Amygdala (tissue), 56 donors: ENCODE results near the gene TSGA10.
"Not testable (repeated sequence)": the region's sequence is repeated elsewhere in the genome, so short reads cannot be mapped to it uniquely, and the experiment has no call there.

Source experiments
- DNase-seq, 56 donors: peaks; one replicate each; lab custom pipeline; 2025; lab: John Stamatoyannopoulos, UW

TSGA10 gene

DNA sequence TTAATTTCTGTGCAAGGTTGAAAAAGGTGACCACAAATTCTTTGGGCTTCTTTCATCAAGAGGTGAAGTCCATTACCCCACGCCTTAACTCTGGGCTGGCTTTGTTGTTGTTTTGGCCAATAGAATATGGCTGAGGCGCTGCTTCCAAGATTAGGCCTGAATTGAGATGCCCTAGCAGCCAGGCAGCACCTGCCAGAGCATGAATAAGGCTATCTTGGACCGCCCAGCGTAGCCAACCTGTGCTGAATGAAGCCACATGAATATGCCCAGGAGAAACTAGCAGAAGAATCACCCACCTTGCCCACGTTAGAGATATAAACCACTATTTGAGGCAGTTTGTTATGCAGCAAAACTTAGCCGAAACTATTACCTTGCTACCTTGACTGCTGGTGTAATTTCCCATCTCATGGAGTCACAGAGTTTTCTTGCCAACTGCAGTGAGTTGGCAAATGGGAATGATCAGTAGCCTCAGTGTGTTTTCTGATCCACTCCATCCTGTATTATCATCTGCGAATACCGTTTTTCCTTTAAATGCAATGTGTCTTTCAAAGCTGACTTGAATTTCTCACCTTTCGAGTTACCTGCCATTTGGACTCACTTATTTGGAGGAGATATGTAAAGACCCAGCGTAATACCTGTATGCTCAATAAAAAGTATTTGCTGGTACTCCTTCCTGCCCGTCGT lies 679 bp downstream of the TSGA10 start:
- DNase-seq, result no peak

DNA sequence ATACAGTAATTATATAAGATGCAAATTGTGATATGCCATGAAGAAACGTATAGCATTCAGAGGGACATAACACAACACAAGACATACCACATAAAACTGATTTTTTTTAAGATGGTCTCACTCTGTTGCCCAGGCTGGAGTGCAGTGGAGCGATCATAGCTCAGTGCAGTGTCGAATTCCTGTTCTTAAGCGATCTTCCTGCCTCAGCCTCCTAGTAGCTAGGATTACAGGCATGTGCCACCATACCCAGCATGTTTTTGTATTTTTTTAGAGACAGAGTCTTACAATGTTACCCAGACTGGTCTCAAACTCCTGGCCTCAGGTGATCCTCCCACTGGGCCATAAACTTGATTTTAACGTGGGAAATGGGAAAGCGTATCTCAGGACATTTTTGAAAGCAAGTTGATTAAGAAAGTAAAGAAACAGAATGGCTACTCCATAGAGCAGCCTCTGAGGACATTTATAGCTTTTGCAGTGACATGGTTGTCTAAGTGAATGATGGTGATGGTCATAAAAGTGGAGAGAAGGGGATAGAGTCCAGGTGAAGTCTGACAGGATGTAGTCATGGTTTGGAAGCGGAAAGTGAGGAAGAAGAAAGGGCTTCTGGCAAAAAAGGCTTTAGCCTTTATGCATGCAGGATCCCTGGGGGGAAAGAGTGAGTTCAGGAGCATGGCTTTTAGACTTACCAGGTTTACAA lies 2.4 kb downstream of the TSGA10 start:
- no peak for DNase-seq

DNA sequence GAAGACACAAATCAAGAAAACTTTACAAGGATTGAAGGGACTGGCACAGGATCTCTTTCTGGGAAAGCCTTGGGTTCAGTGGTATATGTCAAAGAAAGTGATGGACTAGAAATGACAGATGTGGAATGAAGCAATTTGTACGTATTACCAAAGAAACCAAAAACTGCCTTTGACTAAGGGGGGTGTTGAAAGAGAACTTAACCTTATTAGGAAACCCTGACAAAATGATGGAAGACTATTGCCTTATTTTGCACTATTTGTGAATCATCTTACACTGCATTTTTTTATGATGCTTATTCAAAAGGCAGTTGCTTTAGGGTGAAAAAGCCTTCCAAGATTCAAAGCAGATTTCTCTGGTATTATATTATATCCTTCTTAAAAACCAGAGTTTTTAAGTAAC lies 4.0 kb downstream of the TSGA10 start:
- no peak for DNase-seq

DNA sequence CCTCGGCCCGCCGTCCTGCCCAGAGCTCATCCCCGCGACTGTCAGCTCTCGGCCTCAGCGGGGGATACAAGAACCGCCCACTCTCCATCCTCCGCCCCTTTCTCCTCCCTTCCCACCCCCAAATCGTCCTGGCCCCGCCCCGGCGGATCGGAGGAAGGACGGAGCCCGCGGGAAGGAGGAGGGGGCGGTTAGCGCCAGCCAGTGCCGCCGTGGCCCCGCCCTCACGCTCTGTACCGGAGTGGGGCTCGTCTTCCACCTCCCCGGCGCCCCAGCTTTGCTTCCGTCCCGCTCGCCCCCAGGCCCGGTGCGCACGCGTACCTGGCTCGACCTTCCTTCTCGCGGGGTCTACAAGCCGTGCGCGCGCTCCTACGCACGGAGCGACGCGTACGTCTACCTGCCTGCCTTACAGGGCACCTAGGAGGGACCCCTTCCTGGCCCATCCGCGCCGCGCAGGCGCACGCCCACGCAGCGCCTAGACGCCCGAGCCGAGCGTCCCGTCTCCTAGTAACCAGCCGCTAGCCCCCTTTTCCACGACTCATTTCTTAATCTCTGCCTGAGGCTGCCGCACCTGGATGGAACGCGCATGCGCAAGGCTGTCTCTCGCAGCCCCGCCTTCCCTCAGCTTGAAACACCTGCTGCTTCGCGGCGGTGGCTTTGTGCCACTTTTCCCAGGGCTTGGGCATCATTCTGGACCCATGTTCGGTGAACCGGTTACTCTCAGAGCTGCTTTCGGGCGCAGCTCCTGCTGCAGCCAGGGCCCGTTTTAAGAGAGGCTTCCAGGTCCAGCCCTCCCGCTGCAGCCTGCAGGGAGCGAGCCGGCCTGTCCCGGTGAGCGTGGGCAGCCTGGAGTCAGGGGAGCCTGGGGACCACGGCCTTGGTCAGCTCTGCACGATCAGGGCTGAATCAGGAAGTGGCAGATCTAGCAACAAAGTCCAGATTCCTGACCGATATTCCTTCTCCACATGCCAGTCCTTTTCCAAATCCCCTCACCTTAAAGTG lies 13.3 kb downstream of the TSGA10 start, which contains the start of gene C2orf15:
C2orf15 (plus strand) TSS at position 598 of the 999 bp plus-strand sequence. CDS start 8,852 bp downstream, outside the sequence.
- DNase-seq, result peak; percentile 36 to 95 (median 89)

DNA sequence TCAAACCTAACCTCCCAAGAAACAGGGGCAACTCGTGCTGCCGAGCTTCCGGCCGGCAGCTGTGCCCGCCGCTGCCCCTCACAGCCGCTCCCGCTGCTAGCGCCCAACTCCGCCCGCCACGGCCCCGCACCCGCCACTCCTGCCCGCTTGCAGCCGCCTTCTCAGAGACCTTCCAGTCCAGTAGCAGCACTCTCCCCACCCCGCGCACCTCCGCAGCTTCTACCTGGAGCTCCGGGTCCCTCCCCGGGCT lies 14.0 kb downstream of the TSGA10 start:
- no peak for DNase-seq

DNA sequence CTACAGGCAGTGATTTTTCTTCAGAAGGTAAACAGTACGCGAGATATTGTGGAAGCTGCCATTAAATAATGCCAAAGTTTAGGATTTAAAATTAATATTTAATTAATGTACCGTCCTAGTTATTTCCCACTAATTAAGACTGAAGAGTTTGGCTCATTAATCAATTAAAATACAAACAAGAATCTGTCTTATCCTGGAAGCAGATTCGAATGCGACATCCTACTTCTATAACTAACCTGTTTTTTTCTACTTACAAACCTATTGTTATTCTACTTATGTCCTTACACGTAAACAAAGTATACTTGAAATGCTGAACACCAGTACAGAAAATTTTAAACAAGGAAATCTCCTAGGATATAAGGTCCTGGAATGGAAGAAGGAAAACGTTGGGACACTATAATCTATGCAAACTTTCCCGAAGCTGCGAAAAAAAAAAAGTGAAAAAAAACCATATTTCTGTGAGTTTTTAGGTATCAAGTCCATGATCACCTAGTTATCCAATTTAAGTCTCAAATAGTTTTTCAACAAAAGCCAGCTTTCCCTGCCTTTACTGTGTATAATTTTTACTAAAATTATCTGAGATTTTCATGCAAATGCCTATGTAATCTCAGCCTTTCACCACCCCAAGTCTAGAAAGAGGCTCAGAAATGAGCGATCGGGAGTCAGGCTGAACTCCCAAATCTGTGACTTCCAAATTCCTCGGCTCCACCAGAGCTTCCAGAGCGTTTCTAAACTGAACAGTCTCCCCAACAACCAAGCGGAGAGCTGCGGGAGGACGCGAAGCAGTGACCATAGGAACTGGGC lies 14.5 kb downstream of the TSGA10 start:
- peak in 1 of 56 donors; percentile 28 for DNase-seq

DNA sequence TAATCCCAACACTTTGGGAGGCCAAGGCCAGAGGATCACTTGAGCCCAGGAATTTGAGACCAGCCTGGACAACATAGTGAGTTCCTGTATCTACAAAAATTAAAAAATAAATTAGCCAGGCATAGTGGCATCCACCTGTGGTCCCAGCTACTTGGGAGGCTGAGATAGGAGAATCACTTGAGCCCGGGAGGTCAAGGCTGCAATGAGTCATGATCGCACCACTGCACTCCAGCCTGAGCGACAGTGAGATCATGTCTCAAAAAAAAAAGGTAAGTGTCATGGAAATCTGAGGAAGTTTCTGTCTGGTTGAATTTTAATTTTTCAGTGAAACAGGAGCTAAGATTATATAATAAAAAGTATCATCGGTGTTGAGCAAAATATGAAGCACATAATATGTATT lies 15.7 kb downstream of the TSGA10 start:
- DNase-seq, result no peak

DNA sequence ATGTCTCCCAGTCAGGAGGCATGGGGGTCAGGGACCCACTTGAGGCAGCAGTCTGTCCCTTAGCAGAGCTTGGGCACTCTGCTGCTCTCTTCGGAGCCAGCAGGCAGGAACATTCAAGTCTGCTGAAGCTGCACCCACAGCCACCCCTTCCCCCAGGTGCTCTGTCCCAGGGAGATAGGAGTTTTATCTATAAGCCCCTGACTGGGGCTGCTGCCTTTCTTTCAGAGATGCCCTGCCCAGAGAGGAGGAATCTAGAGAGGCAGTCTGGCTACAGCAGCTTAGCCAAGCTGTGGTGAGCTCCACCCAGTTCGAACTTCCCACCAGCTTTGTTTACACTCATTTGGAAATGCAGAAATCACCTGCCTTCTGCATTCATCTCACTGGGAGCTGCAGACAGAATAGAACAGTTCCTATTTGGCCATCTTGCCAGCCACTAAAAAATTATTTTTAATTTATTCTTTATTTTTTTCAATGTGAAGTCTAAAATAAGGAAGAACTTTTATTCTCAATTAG lies 19.6 kb downstream of the TSGA10 start:
- not testable (repeated sequence) for DNase-seq

DNA sequence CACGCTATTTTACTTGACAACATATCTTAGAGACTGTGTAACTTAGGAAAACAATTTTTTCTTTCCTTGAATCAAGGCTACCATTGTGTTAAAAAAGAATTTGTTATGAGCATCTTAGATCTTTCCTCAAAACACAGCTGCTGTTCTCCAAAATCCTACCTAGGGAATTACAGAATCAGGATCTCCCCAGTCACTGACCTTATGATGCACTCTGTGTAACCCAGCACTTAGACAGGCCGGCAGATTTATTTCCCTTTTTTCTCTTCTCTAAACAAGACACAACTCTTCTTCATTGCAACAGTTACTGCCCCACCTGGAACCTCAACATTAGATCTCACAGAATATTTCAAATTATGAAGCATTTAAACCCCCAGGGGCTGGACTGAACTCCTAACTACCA lies 26.8 kb downstream of the TSGA10 start:
- no peak for DNase-seq

DNA sequence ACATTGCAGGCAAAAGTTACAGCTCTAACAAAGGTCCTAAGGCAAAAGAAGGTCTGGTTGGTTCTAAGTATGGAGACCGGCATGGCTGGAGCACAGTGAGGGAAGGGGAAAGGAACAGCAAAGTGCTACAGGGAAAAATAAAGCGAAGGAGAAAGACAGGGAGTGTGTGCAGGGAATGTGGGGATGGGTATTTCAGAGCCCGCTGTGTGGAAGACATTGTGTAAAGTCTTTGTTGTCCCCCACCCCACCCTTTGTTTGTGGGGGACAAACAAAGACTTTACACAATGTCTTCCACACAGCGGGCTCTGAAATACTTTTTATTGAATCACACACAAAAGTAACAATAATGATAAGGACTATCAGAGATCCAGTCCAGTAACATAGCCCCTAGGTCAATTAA lies 42.1 kb downstream of the TSGA10 start:
- peak in 9 of 56 donors; percentile 5 to 27 (median 10) for DNase-seq

DNA sequence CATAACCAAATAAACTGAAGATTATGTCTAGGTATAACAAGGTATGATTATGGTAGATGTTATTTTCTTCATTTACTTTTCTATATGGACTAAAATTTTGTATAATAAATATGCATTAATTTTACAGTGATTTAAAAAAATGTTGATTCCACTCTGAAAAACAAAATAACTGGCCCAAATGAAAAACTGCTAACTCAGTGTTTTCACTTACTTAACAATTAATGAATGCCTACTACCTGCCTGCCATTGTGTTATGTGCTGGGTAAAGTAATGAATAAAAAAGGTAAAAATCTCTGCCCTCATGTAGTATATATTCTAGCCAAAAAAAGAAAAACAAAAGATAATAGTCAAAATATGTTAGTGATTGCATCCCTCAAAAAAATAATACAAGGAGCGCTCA lies 42.8 kb downstream of the TSGA10 start:
- no peak for DNase-seq

DNA sequence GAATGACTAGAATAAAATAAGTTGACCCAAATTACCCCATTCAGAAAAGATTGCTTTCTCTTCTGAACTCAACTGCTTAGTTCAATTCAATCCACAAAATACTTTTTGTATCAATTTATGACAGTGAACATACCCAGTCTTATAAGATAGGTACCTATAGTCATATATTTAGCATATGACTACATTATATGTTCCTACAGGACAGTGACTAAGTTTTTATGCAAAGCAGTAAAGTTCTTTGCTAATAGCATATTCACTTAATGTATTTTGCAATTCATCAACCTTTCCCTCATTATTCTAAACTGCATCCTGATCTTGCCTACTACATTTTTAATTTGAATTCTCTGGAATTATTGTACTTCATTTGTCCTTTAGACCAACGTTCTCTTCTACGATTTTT lies 43.5 kb downstream of the TSGA10 start:
- DNase-seq, result no peak

DNA sequence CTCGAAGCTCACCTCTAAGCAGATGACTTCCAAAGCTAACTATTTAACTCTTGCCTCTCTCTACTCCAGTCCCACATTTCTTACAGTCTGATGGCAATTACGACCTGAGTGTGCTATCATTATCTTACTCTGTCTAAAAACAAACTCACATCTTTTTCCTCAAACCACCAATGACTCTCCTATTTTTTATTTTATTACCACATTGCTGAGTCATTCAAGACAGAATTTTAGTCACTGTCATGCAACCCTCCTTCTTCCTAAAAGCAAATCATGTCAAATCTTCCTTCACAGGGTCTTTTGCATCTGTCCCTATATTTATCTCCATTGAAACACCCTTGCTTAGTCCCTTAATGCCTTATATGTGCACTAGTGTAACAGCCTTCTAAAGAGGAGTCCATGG lies 47.8 kb downstream of the TSGA10 start:
- no peak for DNase-seq

DNA sequence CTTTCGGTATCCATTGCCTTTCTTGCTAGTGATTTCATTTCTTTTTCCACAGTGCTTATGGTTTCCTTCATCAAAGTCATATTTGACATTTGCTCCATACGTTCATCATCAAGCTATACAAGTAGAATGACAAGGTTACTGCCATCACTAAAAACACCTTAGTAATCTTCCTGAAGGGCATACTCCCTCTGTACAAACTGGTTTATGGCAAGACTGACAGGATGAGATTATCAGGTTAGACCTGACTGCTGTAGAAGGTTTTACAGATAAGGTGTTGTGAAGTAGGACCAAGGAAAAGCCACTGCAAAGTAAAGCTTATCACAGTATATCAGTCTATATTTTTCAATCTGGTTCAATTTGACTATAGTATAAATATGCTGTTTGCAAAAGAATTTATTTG lies 50.7 kb downstream of the TSGA10 start:
- DNase-seq, result no peak

DNA sequence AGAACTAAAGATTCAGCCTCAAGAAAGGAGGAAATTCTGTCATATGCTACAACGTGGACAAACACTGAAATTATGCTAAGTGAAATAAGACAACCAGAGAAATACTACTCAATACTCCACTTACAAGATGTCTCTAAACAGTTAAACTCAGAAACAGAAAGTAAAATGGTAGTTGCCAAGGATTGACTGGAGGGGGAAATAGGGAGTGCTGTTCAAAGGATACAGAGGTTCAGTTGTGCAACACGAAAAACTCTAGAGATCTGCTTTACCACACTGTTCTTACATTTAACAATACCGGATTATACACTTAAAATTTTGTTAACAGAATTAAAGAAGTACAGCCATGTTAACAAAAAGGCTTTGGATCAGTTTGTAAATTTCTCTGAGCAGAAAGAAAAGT lies 53.0 kb downstream of the TSGA10 start:
- DNase-seq, result no peak

DNA sequence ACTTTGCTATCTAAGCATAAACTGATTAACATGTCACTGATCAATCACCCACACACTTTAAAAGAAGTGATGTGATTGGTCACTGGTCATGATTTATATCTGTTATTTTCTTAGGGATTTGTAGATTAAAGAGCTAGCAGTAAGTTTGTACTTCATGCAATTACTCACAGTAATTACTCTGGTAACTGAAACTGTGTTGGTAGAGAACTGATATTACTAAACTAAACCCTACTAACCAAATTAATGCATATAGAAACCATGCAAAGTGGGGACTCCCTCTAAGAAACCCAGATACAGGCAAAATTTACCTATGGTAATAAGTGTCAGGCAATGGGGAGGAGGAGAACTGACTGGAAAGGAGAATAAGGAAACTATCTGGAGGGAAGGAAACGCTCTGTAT lies 58.0 kb downstream of the TSGA10 start:
- DNase-seq, result no peak

DNA sequence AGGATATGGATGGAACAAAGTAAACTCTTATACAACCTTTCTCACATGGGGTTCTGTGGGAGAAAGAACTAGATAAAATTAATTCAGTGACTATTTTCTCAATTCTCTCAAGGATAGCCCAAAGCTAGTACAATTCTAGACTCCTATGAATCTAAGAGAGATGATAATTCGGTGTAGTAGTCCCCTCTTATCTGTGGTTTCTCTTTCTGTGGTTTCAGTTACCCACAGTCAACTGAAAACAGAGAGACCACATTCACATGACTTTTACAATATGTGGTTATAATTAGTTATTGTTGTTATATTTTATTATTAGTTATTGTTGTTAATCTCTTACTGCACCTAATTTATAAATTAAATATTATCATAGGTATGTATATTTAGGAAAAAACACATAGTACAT lies 66.7 kb downstream of the TSGA10 start:
- no peak for DNase-seq

DNA sequence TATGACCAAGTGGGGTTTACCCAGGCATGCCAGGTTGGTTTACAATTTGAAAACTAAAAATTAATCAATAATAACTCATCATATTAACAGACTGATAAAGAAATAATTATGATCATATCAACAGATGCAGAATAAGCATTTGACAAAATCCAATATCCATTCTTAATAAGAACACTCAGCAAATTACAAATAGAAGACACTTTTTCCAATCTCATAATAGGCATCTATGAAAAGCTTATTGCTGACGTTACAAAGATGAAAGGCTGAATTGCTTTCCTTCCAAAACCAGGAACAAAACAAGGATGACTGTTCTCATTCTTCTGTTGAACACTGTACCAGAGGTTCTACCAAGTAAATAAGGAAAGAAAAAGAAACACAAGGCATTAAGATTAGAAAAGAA lies 68.4 kb downstream of the TSGA10 start:
- DNase-seq, result no peak

DNA sequence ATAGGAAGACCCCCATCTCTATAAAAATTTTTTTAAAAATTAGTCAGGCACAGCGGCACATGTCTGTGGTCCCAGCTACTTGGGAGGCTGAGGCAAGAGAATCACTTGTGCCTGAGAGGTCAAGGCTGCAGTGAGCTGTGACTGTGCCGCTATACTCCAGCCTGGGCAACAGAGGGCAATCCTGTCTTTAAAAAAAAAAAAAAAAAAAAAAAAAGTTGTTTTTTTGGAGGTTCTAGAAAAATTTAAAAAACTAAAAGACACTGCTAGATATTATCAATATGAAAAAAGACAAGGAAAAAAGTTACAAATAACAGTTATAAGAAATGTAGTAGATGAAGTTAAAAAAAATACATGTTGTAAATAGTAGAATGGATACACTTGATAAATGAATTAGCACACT lies 69.3 kb downstream of the TSGA10 start:
- DNase-seq, result peak in 1 of 56 donors; percentile 3

DNA sequence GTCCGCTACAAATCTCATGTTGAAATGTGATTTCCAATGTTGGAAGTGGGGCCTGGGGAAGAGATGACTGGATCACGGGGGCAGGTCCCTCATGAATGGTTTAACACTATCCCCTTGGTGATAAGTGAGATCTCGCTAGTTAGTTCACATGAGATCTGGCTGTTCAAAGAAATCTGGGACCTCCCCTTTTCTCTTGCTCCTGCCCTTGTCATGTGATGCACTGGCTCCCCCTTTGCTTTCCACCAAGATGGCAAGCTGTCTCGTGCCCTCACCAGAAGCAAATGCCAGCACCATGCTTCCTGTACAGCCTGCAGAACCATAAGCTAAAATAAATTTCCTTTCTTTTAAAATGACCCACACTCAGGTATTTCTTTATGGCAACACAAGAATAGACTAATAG lies 70.5 kb downstream of the TSGA10 start:
- no peak for DNase-seq
